AG10803 (cell line): Measurements from ENCODE around the gene KIAA1958.
A peak's percentile ranks its signal among the peaks of the same experiment; 100 is the strongest.

ENCODE experiments used
- DNase-seq: peaks from one replicate; pipeline ENCODE4 v3.0.0; 2010; ENCODE audit warnings: low read depth
- H3K4me3 ChIP-seq: 2 replicates; pipeline ENCODE4 v1.5.1; 2011; ENCODE audit warnings: mild to moderate bottlenecking, low read length, control low read depth
- TF ChIP-seq, protein P1 (sequence below): conservative IDR thresholded peaks from 2 replicates; pipeline ENCODE4 v1.5.1; 2011; ENCODE audit warnings: mild to moderate bottlenecking, low read length, control low read depth, inconsistent platforms

The KIAA1958 gene, protein sequence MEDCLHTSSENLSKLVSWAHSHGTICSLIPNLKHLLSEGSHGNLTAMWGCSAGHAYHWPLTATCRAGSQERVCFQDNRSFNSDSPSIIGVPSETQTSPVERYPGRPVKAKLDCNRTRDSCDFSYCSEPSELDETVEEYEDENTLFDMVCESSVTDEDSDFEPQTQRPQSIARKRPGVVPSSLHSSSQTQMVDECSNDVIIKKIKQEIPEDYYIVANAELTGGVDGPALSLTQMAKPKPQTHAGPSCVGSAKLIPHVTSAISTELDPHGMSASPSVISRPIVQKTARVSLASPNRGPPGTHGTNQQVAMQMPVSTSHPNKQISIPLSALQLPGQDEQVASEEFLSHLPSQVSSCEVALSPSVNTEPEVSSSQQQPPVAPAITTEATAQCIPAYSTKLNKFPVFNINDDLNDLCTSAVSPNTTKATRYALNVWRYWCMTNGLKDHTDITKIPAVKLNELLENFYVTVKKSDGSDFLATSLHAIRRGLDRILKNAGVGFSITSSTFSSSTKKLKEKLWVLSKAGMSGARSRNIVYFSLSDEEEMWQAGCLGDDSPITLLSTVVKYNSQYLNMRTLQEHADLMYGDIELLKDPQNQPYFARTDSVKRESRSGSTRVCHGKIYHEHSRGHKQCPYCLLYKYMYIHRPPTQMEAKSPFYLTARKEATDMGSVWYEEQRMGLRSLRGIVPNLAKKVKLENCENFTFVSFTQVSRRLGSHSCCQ

DNA sequence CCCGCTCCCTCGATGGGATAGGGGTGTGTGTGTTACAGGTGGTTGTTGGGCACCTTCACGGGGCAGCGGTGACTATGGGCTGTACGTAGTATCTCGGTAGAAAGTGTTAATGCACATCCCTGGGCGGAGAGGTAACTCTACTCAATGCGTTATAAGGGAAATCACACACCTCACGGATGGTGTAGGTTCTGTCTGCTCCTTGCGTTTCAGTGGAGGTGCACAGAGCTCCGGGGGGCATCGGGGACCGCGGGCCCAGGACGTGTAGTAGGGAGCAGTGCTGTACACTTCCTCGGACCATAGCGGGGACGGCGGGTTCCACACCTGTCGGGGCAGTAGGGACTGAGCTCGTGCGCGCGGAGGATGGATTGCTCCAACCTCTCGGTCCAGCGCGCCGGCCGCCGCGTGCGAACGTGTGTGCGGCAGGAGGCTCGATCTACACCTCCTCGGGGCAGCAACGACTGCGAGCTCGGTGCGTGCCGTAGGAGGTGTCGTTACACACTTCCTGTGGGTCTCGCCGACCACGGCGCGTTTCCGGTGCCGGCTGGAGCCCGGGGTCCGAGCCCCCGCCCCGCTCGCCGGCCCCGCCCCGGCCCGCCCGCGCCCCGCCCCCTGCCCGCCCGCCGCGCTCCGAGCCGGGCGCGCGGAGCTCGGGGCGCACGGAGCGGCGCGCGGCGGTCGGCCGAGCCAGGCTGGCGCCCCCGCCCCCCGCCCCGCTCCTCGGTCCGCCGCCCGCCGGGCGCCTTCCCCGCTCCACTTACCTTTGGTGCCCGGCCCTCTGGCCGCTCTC is at the start of gene KIAA1958:
Gene KIAA1958, plus strand, starts transcription at position 607 of the 787 bp plus-strand sequence. CDS start 87,254 bp downstream, outside the sequence.
- DNase-seq, result peak; percentile 74
- TF ChIP-seq, protein P1, sequence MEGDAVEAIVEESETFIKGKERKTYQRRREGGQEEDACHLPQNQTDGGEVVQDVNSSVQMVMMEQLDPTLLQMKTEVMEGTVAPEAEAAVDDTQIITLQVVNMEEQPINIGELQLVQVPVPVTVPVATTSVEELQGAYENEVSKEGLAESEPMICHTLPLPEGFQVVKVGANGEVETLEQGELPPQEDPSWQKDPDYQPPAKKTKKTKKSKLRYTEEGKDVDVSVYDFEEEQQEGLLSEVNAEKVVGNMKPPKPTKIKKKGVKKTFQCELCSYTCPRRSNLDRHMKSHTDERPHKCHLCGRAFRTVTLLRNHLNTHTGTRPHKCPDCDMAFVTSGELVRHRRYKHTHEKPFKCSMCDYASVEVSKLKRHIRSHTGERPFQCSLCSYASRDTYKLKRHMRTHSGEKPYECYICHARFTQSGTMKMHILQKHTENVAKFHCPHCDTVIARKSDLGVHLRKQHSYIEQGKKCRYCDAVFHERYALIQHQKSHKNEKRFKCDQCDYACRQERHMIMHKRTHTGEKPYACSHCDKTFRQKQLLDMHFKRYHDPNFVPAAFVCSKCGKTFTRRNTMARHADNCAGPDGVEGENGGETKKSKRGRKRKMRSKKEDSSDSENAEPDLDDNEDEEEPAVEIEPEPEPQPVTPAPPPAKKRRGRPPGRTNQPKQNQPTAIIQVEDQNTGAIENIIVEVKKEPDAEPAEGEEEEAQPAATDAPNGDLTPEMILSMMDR, result no peak

DNA sequence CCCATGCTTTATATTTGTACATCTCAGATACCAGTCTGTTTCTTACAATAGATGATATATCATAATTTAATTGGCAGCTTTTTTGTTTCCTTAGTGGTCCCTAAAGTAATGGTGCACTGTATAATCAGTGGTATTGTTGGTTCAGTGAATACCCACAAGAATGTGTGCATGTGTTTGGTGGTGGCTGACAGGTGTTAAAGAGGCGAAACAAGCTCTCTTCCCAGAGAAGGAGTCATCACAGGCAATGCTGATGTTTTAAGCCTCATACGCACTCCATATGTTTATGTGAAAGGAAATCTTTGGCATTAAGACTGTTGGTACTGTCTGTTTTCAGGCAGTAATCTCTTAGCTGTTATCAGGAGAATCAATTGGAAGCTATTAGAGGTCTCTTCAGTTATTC is 49.2 kb upstream of the KIAA1958 start:
- TF ChIP-seq, protein P1, result no peak
- no peak for DNase-seq
- no peak overlapping the region for H3K4me3 ChIP-seq

More for the DNA sequence above, at the start of gene KIAA1958:
- H3K4me3 ChIP-seq, result peak within 1 kb of the TSS; percentile 85

- no peak for DNase-seq
- no peak overlapping the region for H3K4me3 ChIP-seq
- TF ChIP-seq, protein P1, result no peak
Measured at GRCh38 chr9:112439171-112439570, 47.5 kb upstream of the KIAA1958 start.

DNA sequence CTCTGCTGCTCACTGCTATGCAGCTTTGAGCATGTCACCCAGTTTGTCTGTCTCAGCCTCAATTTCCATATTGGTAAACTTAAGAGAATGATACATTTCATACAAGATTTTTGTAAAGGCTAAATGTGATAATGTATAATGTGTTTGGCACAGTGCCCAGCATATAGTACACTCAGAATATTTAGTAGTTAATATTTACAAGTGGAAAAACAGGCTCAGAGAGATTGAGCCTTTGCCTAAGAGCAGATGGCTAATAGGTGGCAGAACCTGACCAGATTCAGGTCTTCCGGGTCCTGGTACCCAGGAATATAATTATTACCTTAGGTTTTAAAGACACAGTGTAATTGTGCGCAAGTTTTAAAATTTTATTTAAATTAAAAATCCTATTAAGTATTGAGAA is 46.8 kb upstream of the KIAA1958 start:
- TF ChIP-seq, protein P1, result no peak
- no peak overlapping the region for H3K4me3 ChIP-seq
- no peak for DNase-seq

DNA sequence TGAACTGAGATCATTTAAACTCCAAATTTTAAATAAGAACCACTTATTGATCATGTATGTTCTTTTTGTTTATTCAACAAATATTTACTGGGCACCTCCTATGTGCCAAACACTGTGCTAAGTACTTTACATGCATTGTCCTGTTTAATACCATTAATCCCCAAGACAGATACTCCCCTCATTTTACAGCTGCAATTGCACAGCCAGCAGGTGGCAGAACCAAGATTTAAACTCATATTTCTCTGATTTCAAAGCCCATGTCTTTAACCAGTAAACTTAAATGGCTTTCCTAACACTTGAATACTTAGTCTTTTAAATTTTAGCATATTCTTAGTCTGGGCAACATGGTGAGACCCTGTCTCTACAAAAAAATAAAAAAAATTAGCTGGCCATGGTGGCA is 43.4 kb upstream of the KIAA1958 start:
- TF ChIP-seq, protein P1, result peak; percentile 64
- H3K4me3 ChIP-seq, result no peak overlapping the region
- DNase-seq, result peak; percentile 26

GRCh38 chr9:112443636-112444035 is 43.0 kb upstream of the KIAA1958 start:
- no peak overlapping the region for H3K4me3 ChIP-seq
- TF ChIP-seq, protein P1, result no peak
- DNase-seq, result no peak
